Natural killer cell treated with Interleukin-12 subunit alpha and Interleukin-12 subunit beta and Interleukin-15 and Interleukin-18, amount 100 ng/mL, for 72 hours (primary cell): ENCODE measurements around the gene IGF2R. TPM values are rescaled to one million over a fixed set of nuclear protein-coding genes. Genes with fewer than 3 reads are reported as not detected.

ENCODE experiments used
- ATAC-seq, 2 donors: fragments of 150-1000 bp; cut with Tn5 transposase in 1 of 2; sonication (Bioruptor Pico), chemical (Tn5 transposase) in 1 of 2; 2 replicates each; pipeline ENCODE4 v1.10.0; 2021
- DNase-seq: peaks from one replicate; pipeline ENCODE4 v3.0.0; 2022; ENCODE audit warnings: low spot score
- H3K27ac Mint-ChIP-seq, 2 donors: 1 replicate in 1 of 2; 2 replicates in 1 of 2; pipeline ENCODE4 v1.8.0; 2022; ENCODE audit warnings: mixed read lengths in 2 of 2, mild to moderate bottlenecking in 1 of 2, moderate library complexity in 1 of 2
- H3K27me3 Mint-ChIP-seq, 2 donors: 1 replicate in 1 of 2; 2 replicates in 1 of 2; pipeline ENCODE4 v1.8.0; 2022; ENCODE audit warnings: mixed read lengths in 2 of 2
- H3K36me3 Mint-ChIP-seq: one replicate; pipeline ENCODE4 v1.8.0; 2022; ENCODE audit warnings: mixed read lengths
- H3K4me1 Mint-ChIP-seq, 2 donors: 1 replicate in 1 of 2; 2 replicates in 1 of 2; pipeline ENCODE4 v1.8.0; 2022; ENCODE audit warnings: low read depth in 2 of 2, mixed read lengths in 2 of 2, mild to moderate bottlenecking in 1 of 2
- H3K4me3 Mint-ChIP-seq: one replicate; pipeline ENCODE4 v1.8.0; 2022; ENCODE audit warnings: mixed read lengths
- H3K9me3 Mint-ChIP-seq: 2 replicates; pipeline ENCODE4 v1.8.0; 2022; ENCODE audit warnings: mixed read lengths
- total RNA-seq, 2 donors: library from RNA; stranded (reverse); gene quantifications; one replicate each; pipeline ENCODE4 v1.2.3, GENCODE V29; 2022

IGF2R gene
- total RNA-seq, 2 donors from 2014 or later: 290 to 377 TPM

DNA sequence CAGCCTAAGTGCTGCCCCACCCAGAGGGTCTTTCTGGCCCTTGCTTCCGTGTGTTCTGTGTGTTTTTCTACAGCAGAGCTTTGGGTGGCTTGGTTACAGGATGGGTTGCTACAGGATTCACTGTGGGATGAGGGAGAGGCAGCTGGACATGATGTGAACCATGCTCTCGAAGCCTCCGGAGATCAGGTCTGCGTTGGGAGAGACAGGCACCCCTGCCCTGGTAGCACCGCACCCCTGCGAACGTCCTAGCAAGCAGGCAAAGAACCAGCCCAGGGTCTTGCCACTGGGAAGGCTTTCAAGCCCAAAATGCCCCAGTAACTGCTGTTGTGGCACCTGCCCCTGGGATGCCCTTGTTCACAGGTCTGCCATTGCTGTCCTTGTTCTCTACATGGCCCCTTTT is 66.4 kb downstream of the IGF2R start:
- Mint-ChIP-seq H3K36me3 (peaks cover 61% of the 10 kb centered on the region), H3K27ac (peak overlapping the region; percentile 6 to 36), H3K9me3 (no peaks in the 10 kb centered on the region), H3K4me3 (no peak overlapping the region), H3K27me3 (no peaks in the 10 kb centered on the region), H3K4me1 (peaks cover 34 to 46% of the 10 kb centered on the region in 2 donors)
- DNase-seq: no peak
- ATAC-seq: no peak

DNA sequence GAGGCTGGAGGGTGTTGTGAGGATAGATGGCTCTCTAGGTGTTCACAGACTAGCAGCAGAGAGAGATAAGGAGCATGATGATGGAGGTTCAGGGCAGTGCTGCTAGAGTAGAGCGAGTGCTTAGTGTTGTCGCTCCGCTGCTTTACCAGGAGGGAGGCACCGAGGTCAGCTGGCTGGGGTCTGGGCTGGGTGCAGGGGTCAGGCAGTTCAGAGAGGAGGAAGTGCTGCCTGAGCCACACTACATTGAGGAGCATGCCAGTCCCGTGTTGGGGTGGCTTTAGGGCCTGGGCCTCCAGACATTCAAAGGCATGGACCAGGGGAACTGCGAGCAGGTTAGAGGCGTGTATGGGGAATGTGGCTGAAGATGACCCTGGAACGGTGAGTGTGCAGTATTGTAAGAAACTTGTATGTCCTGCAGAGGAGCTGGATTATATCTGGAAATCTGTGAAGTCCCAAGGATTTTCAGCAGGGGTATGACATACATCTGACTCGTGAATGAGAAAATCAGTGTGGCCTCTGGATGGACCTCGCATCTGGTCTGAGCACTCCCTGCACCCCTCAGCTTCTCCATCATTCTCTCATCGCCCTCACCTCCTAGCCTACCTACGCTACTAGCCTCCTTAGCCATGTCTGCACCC is 66.9 kb downstream of the IGF2R start:
- Mint-ChIP-seq H3K9me3 (no peaks in the 10 kb centered on the region), H3K27me3 (no peaks in the 10 kb centered on the region), H3K27ac (peak overlapping the region; percentile 13 to 36), H3K4me1 (peaks cover 34 to 48% of the 10 kb centered on the region in 2 donors), H3K4me3 (no peak overlapping the region), H3K36me3 (peaks cover 61% of the 10 kb centered on the region)
- DNase-seq (no peak), ATAC-seq (peak in 1 of 2 donors; percentile 29)

DNA sequence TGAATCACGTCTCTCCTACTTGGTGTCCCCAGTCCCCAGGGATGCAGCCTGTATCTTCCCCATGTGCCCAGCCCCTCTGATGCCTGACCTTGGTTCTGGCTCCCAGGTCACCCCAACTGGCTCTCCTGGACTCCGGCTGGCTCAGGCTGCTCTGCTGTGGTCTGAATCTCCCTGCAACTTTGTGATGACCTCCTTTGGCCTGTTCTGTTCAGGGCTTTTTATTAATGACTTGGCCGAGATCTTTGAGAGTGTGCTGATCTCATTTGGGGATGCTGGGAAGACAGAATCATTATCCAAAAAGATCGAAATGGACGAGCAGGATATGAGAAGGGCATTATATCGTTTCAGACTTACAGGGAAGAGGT is 67.4 kb downstream of the IGF2R start:
- Mint-ChIP-seq H3K4me1 (peaks cover 33 to 52% of the 10 kb centered on the region in 2 donors), H3K9me3 (no peaks in the 10 kb centered on the region), H3K36me3 (peaks cover 58% of the 10 kb centered on the region), H3K27me3 (no peaks in the 10 kb centered on the region), H3K4me3 (no peak overlapping the region), H3K27ac (peak overlapping the region; percentile 13 to 36)
- ATAC-seq (no peak), DNase-seq (no peak)

DNA sequence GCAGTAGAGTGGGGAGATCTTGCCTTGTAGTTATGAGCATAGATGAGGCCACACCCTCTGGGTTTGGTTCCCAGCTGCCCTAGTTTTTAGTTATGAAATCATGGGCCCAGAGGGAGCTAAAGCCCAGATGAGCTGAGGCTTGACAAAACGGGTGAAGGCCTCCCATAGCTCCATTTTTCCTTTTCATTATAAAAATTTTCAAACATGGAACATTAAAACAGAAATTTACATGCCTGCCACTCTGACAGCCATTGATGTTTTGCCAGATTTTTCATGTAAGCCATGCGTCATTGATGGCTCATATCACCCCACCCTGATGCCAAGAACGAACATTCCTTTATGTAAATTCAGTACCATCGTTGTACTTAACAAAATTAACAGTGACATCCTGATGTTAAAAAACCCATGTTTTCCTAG is 67.9 kb downstream of the IGF2R start:
- DNase-seq: no peak
- Mint-ChIP-seq H3K9me3 (no peaks in the 10 kb centered on the region), H3K4me1 (peaks cover 28 to 51% of the 10 kb centered on the region in 2 donors), H3K36me3 (peaks cover 53% of the 10 kb centered on the region), H3K27ac (peak overlapping the region; percentile 13 to 54), H3K27me3 (no peaks in the 10 kb centered on the region), H3K4me3 (no peak overlapping the region)
- ATAC-seq: no peak

DNA sequence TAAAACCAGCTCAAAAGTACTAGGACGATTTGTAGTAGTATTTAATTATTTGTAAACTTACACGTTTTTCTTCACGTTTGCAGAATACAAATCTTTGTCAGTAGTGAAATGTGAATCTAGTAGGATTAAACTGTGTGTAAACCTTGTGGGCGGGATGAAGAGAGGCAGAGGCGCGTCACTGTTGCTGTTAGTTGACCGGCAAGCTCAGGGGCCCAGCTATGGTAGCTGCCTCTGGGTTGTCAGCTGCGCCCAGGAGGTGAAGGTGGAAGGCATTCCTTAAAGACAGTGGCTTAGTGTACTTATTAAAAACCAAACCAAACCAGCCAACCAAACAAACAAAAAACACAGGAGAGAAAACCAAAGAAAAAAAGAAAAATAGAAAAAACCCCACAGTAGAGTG is 69.6 kb downstream of the IGF2R start:
- DNase-seq (no peak), ATAC-seq (no peak)
- peak overlapping the region; percentile 10 for H3K4me3 Mint-ChIP-seq
- peak overlapping the region; percentile 66 to 68 for H3K27ac Mint-ChIP-seq
- H3K27me3 Mint-ChIP-seq: no peaks in the 10 kb centered on the region
- H3K4me1 Mint-ChIP-seq: peaks cover 35 to 55% of the 10 kb centered on the region in 2 donors
- no peaks in the 10 kb centered on the region for H3K9me3 Mint-ChIP-seq
- peaks cover 47% of the 10 kb centered on the region for H3K36me3 Mint-ChIP-seq

DNA sequence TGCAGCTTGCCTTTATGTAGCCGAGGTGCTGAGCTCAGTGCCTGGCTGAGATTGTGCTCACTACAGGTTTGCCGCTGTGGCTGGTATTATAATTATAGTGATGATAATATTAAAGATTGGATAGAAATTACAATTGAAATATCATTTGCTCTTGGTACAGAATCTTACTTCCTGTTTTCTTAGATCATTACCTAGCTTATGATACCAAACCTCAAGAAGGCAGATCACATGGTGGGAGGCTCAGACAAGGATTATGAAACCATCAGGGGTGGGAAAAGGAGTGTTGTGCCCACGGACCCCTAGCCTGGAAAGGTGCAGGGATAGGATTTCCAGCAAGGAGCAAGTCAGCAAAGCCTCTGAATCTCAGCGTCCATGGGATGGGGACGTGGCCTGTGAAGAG is 70.6 kb downstream of the IGF2R start:
- Mint-ChIP-seq H3K36me3 (peaks cover 44% of the 10 kb centered on the region), H3K27me3 (no peaks in the 10 kb centered on the region), H3K4me1 (peaks cover 35 to 58% of the 10 kb centered on the region in 2 donors), H3K9me3 (no peaks in the 10 kb centered on the region), H3K27ac (peak overlapping the region; percentile 43 to 72), H3K4me3 (no peak overlapping the region)
- ATAC-seq (no peak), DNase-seq (no peak)

DNA sequence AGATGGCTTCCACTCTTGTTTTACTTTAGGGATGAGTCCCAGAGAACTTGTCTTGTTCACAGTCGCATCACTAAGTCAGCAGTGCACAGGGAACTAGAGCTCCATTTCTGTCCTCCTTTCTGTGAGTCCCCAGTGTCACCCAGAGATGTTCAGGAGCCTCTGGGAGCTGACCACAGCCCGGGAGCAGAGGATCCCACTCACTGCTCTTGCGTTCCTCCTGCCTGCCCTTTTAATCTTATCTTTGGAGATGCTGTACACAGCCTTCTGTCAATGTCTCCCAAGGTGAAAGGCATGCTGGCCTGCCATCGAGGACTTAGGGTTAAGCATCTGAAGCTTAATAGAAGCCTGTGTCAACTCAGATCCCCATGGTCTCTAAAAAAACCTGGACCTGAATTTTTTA is 71.2 kb downstream of the IGF2R start:
- peaks cover 46% of the 10 kb centered on the region for H3K36me3 Mint-ChIP-seq
- H3K27ac Mint-ChIP-seq: peak overlapping the region; percentile 43 to 72
- no peaks in the 10 kb centered on the region for H3K9me3 Mint-ChIP-seq
- peaks cover 35 to 58% of the 10 kb centered on the region in 2 donors for H3K4me1 Mint-ChIP-seq
- DNase-seq: no peak
- no peaks in the 10 kb centered on the region for H3K27me3 Mint-ChIP-seq
- no peak overlapping the region for H3K4me3 Mint-ChIP-seq
- ATAC-seq: no peak

DNA sequence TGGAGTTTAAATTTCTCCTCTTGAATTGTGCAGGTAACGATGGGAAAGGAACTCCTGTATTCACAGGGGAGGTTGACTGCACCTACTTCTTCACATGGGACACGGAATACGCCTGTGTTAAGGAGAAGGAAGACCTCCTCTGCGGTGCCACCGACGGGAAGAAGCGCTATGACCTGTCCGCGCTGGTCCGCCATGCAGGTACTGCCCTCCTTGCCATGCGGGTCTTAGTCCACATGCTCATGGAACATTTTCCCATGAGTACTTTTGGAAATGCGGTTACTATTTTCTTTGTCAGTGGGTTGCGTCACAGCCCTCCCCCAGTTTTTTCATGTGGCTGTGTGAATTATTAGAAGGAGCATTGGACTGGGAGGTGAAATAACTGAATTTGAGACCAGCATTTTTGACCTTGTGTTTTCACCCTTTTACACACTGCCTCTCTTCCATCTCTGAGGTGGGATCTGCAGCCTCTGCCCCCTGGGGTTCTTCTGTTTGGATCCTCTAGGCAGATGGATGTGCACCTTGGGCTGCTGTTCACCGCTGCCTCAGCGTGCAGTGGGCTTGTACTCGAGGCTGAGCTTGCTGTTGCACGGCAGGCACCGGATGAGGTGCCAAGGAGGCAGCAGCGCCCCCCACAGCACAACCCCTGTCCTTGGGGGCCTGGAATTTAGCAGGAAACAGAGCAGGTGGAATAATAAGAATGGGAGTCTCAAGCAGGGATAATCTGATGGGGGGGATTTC is 71.8 kb downstream of the IGF2R start:
- H3K4me3 Mint-ChIP-seq: no peak overlapping the region
- H3K27ac Mint-ChIP-seq: peak overlapping the region; percentile 43 to 72
- H3K27me3 Mint-ChIP-seq: no peaks in the 10 kb centered on the region
- no peaks in the 10 kb centered on the region for H3K9me3 Mint-ChIP-seq
- H3K36me3 Mint-ChIP-seq: peaks cover 52% of the 10 kb centered on the region
- H3K4me1 Mint-ChIP-seq: peaks cover 37 to 61% of the 10 kb centered on the region in 2 donors
- no peak for DNase-seq
- ATAC-seq: no peak

DNA sequence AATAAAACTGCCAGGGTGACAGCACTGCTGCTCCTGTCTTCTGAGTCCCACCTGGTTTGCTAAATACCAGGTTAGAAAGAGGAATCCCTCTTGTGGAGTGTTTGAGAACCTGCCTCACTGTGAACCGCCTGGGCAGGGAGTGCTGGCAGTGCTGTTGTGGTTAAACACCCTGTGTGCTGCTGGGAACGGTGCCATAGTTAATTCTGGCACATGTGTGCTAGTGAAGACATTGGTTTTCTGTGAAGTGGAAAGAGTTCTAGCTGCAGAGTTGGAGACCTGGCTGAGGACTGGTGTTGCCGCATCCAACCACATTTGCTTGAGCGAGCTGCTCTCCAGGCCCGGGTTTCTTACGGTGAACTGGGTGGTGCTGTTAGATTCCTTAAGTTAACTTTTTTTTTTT is 72.7 kb downstream of the IGF2R start:
- ATAC-seq: no peak
- H3K4me3 Mint-ChIP-seq: no peak overlapping the region
- DNase-seq: no peak
- H3K9me3 Mint-ChIP-seq: no peaks in the 10 kb centered on the region
- no peaks in the 10 kb centered on the region for H3K27me3 Mint-ChIP-seq
- H3K27ac Mint-ChIP-seq: peak overlapping the region; percentile 43 to 72
- H3K36me3 Mint-ChIP-seq: peaks cover 56% of the 10 kb centered on the region
- H3K4me1 Mint-ChIP-seq: peaks cover 31 to 53% of the 10 kb centered on the region in 2 donors

DNA sequence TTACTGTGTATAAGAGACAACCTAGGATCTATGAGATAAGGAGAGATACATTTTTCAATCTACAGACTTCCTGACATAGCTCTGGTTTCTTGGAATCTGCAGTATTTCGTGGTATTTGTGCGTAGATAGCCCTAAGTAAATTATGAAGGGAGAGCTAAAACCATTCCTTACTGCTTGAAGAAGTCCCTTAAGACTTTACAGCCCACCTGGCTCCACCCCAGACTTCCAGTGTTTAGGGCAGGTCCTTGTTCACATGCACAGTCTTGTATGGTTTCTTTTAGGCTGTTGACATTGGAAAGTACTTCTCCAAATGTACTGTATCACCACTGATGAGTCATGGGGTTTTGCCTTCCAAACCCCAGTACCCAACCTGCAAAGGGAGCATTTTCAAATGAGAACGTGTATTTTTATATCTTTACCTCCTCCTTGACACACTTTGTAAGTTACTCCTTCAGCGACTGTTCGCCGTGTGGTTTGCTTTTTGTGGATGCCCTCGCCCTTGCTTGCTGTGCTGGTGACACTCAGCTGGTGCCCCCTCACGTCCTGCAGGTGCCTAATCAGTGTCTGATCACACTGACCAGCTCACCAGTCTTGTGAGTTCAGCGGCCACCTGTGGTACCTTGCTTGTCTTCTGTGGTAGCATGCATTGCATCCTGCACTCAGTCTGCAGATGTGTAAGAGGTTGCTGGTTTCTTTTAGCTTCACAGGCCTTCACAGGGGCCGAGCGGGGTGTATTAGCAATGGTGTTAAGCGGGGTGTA is 73.3 kb downstream of the IGF2R start:
- Mint-ChIP-seq H3K36me3 (peaks cover 52% of the 10 kb centered on the region), H3K9me3 (no peaks in the 10 kb centered on the region), H3K4me3 (no peak overlapping the region), H3K27ac (peak overlapping the region; percentile 43 to 72), H3K27me3 (no peaks in the 10 kb centered on the region), H3K4me1 (peaks cover 30 to 53% of the 10 kb centered on the region in 2 donors)
- ATAC-seq (peak in 1 of 2 donors; percentile 26), DNase-seq (no peak)

DNA sequence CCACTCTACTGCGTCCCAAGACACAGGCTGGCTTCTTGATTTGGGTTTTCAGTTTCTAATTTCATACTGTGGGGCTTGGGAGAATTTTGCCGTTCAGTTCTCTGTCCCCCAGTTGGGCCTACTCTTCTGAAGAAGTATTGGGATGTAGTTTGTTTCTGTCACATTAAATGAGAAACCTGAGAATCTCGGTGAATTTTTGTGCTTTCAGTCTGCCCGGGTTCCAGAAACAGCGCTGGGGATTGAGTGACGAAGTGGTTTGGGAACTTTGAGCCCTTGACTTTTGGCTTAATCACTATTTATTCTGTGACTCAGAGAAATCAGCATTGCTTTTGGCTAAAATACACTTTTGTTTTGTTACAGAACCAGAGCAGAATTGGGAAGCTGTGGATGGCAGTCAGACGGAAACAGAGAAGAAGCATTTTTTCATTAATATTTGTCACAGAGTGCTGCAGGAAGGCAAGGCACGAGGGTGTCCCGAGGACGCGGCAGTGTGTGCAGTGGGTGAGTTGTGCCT is 74.0 kb downstream of the IGF2R start:
- no peak overlapping the region for H3K4me3 Mint-ChIP-seq
- H3K36me3 Mint-ChIP-seq: peaks cover 51% of the 10 kb centered on the region
- H3K27ac Mint-ChIP-seq: peak overlapping the region; percentile 43 to 72
- DNase-seq: no peak
- H3K4me1 Mint-ChIP-seq: peaks cover 28 to 55% of the 10 kb centered on the region in 2 donors
- H3K27me3 Mint-ChIP-seq: no peaks in the 10 kb centered on the region
- no peak for ATAC-seq
- H3K9me3 Mint-ChIP-seq: no peaks in the 10 kb centered on the region

DNA sequence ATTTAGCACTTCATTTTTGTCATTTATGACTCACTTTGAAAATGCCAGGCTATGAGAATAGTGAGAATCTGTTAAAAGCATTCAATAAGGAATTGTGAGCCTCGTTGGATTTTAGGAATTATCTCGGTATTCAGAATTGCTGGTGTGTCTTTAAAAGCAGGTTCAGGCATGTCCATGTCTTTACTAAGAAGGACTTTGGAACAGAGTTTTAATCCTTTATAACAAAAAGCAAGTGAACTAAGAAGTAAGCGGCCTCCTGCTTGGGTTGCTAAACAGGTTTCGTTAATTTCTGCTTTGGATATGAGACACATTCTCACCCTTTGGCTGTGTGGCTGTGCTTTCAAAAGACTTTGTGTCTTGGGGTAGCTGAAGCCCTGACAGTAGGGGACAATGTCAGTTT is 74.9 kb downstream of the IGF2R start:
- DNase-seq (no peak), ATAC-seq (no peak)
- peaks cover 19 to 50% of the 10 kb centered on the region in 2 donors for H3K4me1 Mint-ChIP-seq
- no peak overlapping the region for H3K4me3 Mint-ChIP-seq
- H3K27ac Mint-ChIP-seq: peak overlapping the region; percentile 37 to 72
- H3K9me3 Mint-ChIP-seq: no peaks in the 10 kb centered on the region
- H3K27me3 Mint-ChIP-seq: no peaks in the 10 kb centered on the region
- peaks cover 44% of the 10 kb centered on the region for H3K36me3 Mint-ChIP-seq

DNA sequence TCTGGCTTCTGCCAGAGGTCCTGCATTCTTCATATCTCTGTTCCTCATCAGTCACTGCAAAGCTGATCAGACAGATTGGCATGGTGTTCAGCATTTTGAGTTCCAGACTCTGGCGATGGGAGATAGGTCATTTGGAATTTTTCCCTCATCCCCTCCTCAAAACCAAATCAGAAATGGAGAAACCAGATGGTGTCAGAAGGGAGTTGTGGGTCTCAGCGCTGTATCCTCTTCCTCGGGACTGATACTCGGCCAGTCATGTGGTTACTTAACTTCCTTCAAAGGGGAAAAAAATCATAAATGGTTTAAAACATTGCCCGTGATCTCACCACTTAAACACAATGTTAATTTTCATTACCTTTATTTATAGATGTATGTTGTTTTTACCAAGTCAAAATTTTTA is 75.8 kb downstream of the IGF2R start:
- no peaks in the 10 kb centered on the region for H3K9me3 Mint-ChIP-seq
- H3K27me3 Mint-ChIP-seq: no peaks in the 10 kb centered on the region
- no peak for ATAC-seq
- no peak for DNase-seq
- H3K36me3 Mint-ChIP-seq: peaks cover 50% of the 10 kb centered on the region
- H3K4me3 Mint-ChIP-seq: no peak overlapping the region
- peaks cover 18 to 52% of the 10 kb centered on the region in 2 donors for H3K4me1 Mint-ChIP-seq
- H3K27ac Mint-ChIP-seq: peak overlapping the region; percentile 37 to 63

DNA sequence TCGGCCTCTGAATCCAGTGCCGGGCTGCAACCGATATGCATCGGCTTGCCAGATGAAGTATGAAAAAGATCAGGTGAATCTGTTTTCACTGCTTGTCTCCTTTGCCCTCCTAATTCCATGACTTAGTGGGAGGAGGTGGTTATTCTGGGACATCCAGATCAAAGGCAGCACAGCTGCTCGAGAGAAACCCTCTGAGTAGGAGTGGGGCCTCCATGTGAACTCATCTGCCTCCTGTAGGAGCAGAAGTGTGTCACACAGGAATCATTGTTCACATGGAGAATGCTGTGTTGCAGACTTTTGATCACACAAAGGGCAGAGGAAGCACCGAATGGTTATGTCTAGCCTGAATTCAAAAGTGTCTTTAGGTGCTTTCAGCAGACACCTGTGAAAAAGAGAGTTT is 79.6 kb downstream of the IGF2R start:
- DNase-seq: no peak
- H3K27me3 Mint-ChIP-seq: no peaks in the 10 kb centered on the region
- H3K4me1 Mint-ChIP-seq: peaks cover 31 to 48% of the 10 kb centered on the region in 2 donors
- H3K27ac Mint-ChIP-seq: peak overlapping the region; percentile 43 to 64
- no peak overlapping the region for H3K4me3 Mint-ChIP-seq
- no peaks in the 10 kb centered on the region for H3K9me3 Mint-ChIP-seq
- ATAC-seq: no peak
- peaks cover 67% of the 10 kb centered on the region for H3K36me3 Mint-ChIP-seq
